IPS-18c (cell line): Measurements from ENCODE around the gene HES2.

ENCODE experiments used
- H3K4me3 ChIP-seq: 2 replicates; pipeline ENCODE4 v1.7.0; 2013; ENCODE audit warnings: low read depth, mild to moderate bottlenecking, low read length, moderate library complexity; ENCODE audit not compliant: insufficient read depth
- H3K9me3 ChIP-seq: one replicate; pipeline ENCODE4 v1.6.1; 2013; ENCODE audit warnings: mild to moderate bottlenecking, low read length, moderate library complexity; ENCODE audit not compliant: control insufficient read depth, insufficient read depth

Gene HES2

GRCh38 chr1:6419804-6420453 lies at the start of gene HES2:
TSS of gene HES2 (minus strand) at chr1:6419919. CDS start at chr1:6419820, 99 bp downstream.
- Histone ChIP-seq H3K9me3 (no peaks in the 10 kb centered on the region), H3K4me3 (peak within 1 kb of the TSS; percentile 59)

- H3K9me3 ChIP-seq, result peaks cover 2% of the 10 kb centered on the region
- H3K4me3 ChIP-seq, result no peak overlapping the region
These were observed 49.2 kb upstream of the HES2 start for GRCh38 chr1:6468729-6469461.

DNA sequence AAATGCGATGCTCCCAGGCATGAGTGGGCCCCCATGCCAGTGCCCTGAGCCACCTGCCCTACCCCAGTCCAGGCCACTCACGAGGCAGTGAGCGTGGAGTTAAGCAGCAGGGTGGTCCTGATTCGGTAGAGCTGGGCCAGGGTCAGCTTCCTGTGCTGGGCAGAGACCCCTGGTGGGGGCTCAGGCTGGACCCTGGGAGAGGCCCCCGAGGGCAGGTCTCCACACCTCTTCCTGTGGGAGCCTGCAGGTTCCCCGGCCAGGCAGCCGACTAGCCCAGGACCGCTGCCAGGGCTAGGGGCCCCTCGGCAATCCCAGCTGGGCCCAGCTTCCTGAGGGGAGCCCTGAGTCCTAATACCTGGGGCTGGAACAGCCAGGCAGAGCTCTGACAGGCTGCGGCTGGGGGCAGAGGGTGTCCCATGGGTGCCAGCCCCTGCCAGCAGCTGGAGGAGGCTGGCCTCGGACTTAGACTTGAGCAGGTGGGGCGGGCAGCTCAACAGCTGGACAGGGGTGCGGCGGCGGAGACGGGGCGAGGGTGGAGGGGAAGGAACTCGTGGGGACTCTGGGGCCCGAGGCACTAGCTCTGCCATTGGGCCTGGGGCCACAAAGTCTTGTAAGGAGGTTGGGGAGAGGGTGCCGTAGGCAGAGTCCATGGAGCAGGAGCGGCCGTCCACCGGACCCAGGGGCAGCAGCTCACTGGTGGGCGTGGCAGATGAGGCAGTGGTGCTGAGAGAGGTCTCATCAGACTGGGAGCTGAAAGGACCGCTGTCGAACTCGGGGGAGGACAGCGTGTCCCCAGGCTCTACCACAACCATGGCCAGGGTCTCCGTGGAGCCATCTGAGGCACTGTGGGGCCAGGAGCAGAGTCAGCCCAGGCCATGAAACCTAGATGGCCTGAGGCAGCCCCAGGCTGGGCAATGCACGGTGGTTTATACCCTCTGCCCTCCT lies 48.3 kb upstream of the HES2 start:
- Histone ChIP-seq H3K4me3 (no peak overlapping the region), H3K9me3 (peaks cover 2% of the 10 kb centered on the region)

GRCh38 chr1:6467224-6467623 lies 47.5 kb upstream of the HES2 start:
- Histone ChIP-seq H3K9me3 (peaks cover 2% of the 10 kb centered on the region), H3K4me3 (no peak overlapping the region)

- Histone ChIP-seq H3K4me3 (no peak overlapping the region), H3K9me3 (peaks cover 2% of the 10 kb centered on the region)
These were observed 47.0 kb upstream of the HES2 start for GRCh38 chr1:6466751-6467150.

- H3K4me3 ChIP-seq, result peak within 1 kb of the TSS; percentile 28; the same call in 1 of the 2 replicates
These were observed 46.3 kb upstream of the HES2 start, which contains the start of gene TNFRSF25 for GRCh38 chr1:6466023-6466422. TSS of gene TNFRSF25 (minus strand) at chr1:6466173. CDS start at chr1:6466107, 66 bp downstream.

GRCh38 chr1:6465461-6466005 lies 45.8 kb upstream of the HES2 start:
- H3K9me3 ChIP-seq, result peaks cover 2% of the 10 kb centered on the region

More at GRCh38 chr1:6466023-6466422, 46.3 kb upstream of the HES2 start, which contains the start of gene TNFRSF25:
- H3K9me3 ChIP-seq, result peaks cover 2% of the 10 kb centered on the region

GRCh38 chr1:6464915-6465314 lies 45.2 kb upstream of the HES2 start:
- H3K4me3 ChIP-seq, result no peak overlapping the region
- peaks cover 2% of the 10 kb centered on the region for H3K9me3 ChIP-seq

More at GRCh38 chr1:6465461-6466005, 45.8 kb upstream of the HES2 start:
- peak overlapping the region; percentile 28; the same call in 1 of the 2 replicates for H3K4me3 ChIP-seq

- Histone ChIP-seq H3K4me3 (no peak overlapping the region; the same call in 1 of the 2 replicates), H3K9me3 (peaks cover 2% of the 10 kb centered on the region)
These were observed 44.8 kb upstream of the HES2 start for GRCh38 chr1:6464514-6464836.

- Histone ChIP-seq H3K4me3 (no peak overlapping the region), H3K9me3 (peaks cover 2% of the 10 kb centered on the region)
These were observed 43.3 kb upstream of the HES2 start for GRCh38 chr1:6463120-6463412.

DNA sequence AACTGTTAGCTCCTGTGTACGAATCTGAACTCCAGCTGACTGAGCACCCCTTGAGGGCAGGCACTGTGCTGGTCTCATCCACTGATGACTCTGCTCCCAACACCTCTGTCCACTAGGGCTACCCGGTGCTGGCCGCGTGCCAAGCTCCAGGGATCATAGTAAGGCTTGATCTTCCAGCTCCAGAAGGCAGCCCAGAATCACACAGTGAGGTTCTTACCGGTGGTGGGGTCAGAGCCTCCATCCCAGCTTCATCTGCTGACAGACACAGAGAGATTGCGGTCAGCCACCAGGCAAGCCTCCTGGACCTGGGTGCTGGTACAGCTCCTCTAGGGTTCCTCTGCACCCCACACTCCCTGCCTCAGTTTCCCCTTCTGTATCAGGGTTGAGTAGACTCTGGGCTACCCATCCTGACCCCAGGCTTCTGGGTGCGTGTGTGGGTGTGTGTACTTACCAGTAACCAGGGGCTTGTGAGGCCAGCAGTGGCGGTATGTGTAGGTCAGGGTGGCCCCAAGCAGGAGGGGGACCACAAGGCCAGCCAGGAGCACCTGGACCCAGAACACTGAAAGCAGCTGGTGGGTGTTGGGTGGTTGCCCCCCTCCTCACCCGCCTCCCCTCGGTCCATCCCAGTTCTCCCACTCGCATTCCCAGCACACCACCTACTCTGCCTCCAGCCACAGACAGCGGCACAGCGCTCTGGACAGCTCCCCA lies 42.8 kb upstream of the HES2 start:
- H3K4me3 ChIP-seq, result no peak overlapping the region
- H3K9me3 ChIP-seq, result peaks cover 2% of the 10 kb centered on the region

DNA sequence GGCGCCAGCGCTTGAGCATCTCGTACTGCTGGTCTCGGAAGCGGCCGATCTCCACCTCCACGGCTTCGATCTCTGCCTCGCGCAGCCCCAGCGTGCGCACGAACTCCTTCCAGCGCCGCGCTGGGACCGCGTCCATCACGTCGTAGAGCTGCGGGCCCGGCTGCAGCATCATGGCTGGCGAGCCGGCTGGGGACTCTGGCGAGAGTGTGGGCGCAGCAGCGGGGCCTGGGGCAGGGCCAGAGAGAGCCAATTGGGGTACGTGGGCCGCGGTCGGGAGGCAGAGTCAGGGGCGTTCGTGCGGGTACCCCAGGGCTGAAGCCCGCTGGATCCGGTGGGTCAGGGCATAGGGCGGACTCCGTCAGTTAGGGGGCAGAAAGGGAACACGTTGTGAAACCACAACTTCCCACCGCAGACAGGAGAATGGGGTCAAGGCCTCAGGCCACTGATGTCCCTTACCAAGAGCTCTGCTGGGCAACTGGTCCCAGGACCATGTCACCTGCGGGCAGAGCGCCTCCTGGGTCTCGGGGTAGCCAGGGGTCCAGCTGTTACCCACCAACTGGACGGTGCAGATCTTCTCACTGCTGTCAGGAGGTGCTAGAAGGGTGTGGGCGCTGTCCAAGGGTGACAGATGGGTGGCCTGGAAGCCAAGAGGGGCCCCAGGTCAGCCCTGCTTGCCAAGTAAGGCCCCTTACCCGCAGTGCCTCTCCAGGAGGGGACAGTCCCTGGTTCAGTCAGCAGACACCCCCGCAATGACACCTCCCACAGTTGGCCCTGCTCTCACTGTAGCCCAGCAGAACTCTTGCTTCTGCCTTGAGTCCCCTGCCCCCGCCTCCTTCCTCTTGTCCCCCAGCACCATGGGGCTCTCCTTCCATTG lies 42.1 kb upstream of the HES2 start:
- Histone ChIP-seq H3K4me3 (no peak overlapping the region), H3K9me3 (peaks cover 2% of the 10 kb centered on the region)

GRCh38 chr1:6461051-6461530 lies 41.4 kb upstream of the HES2 start:
- Histone ChIP-seq H3K4me3 (no peak overlapping the region), H3K9me3 (peaks cover 2% of the 10 kb centered on the region)

DNA sequence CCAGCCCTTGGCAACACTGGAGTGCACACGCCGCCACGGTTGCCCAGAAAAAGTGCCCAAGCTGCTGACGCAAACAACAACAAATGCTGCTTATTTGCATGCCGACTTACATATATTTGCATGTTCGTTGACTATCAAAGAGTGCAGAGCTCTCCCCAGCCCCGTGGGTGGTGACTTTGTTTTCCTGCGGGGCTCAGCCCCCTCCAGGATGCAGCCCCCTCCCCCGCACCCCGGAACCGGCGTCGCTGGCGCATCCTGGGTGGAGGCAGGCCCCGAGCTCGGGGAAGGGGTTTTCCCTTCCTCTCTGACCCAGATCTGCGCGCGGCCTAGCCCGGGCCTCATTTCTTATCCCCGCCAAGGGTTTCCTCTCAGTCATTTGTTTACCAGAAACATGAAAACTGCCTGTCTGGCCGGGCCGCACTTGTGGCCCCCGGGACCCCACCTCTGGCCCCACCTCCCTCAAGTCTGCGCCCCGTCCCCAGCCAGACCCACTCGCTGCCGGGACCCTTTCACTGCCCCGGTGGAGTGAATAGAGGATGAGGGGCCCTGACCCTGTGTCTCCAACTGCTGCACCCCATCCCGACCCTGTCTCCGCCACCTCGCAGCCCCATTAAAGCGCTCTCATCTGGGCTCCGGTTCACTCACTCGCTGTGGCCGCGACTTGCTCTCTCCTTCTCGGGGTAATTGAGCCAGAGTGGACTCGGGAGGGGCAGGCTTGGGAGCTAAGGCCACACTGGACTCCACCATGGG lies 40.8 kb upstream of the HES2 start:
- H3K4me3 ChIP-seq, result peak overlapping the region; percentile 28; the same call in 1 of the 2 replicates
- H3K9me3 ChIP-seq, result no peaks in the 10 kb centered on the region

DNA sequence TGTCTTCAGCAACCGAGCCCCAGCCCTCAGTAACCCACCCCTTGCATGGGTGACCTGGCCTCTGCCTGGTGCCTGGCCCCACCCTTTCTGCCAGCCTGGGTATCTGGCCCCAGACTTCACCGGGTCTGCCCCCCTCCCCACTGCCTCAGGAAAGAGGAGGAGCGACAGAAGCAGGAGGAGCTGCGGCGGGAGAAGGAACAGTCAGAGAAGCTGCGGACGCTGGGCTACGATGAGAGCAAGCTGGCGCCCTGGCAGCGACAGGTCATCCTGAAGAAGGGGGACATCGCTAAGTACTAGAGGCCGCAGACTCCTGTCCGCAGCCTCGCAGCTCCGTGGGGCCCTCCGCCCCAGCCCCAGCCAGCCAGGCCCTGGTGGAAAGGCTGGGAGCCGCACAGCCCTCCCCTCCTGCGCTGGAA lies 40.1 kb upstream of the HES2 start:
- Histone ChIP-seq H3K4me3 (peak overlapping the region; percentile 28; the same call in 1 of the 2 replicates), H3K9me3 (no peaks in the 10 kb centered on the region)
